ENCODE measurements around the gene A1BG. TPM values are rescaled to one million over a fixed set of nuclear protein-coding genes. Genes with fewer than 3 reads are reported as not detected.
A peak's percentile ranks its signal among the peaks of the same experiment; 100 is the strongest.

Gene A1BG
- total RNA-seq, 2 experiments from 2014 or later: 26.9 to 47.2 TPM

DNA sequence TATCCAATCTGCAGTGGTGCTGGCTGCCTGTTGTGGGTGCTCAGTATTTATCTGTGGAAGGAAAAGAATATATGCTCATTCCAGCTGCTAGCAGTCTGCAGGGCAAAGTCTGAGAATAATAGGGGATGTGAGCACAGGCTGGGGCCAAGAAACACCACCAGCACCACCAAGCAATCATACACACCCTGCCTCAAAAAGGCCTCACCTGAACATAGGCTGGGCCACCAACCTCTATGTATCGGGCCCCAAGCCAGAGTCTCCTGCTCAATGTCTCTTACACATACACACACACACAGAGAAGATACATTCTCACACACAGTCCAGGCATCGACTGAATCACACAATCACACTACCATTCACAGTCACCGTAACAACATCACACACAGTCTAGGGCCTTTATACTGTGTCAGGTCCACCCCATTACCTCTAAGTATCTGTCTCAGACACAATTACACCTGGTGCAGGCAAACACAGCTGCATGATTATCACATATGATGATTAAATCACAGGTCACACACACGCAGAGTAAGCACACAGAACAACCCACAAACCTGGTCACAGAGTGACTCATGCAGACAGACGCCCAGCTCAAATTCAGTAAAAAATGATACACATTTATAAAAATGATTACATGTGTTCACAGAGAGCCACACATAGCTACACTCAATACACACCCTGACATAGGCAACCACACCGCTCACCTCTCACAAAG, 27.8 kb downstream of the A1BG start:
- POLR2A ChIA-PET: interaction anchor here (0.5 to 1.0 kb wide), 2 partner anchors 16 to 153 kb away, joined by 3 read pairs; no protein-coding TSS in a partner anchor
- no peak overlapping the region for H3K27ac ChIP-seq (ENCODE audit: low read depth, low read length, poor library complexity, severe bottlenecking)
- peak overlapping the region; percentile 84 for H3K4me2 ChIP-seq (ENCODE audit: low read length)
- no TSS peak for BruUV-seq (replicated peaks)
- DNase-seq (ENCODE audit: low spot score): no peak
- peaks cover 4% of the 10 kb centered on the region; the same call in 1 of the 2 replicates for H3K79me2 ChIP-seq (ENCODE audit: insufficient read depth, low read depth, low read length)
- TF ChIP-seq EZH2phosphoT487 (IDR thresholded peaks at IDR 0.05; ENCODE audit: borderline replicate concordance, low read depth, low read length): no peak
- TF ChIP-seq, protein P1, sequence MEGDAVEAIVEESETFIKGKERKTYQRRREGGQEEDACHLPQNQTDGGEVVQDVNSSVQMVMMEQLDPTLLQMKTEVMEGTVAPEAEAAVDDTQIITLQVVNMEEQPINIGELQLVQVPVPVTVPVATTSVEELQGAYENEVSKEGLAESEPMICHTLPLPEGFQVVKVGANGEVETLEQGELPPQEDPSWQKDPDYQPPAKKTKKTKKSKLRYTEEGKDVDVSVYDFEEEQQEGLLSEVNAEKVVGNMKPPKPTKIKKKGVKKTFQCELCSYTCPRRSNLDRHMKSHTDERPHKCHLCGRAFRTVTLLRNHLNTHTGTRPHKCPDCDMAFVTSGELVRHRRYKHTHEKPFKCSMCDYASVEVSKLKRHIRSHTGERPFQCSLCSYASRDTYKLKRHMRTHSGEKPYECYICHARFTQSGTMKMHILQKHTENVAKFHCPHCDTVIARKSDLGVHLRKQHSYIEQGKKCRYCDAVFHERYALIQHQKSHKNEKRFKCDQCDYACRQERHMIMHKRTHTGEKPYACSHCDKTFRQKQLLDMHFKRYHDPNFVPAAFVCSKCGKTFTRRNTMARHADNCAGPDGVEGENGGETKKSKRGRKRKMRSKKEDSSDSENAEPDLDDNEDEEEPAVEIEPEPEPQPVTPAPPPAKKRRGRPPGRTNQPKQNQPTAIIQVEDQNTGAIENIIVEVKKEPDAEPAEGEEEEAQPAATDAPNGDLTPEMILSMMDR (conservative IDR thresholded peaks at IDR 0.05; ENCODE audit: low read length): no peak
- intact Hi-C loops (cut with micrococcal nuclease; ENCODE audit: unreplicated experiment): loop anchor here (2.0 to 5.0 kb wide), 6 partner anchors 21 to 192 kb away; partner anchors contain the start of genes ZBTB45, ZNF324, ZNF584 and ZNF8
- CTCF ChIA-PET (ENCODE audit: unreplicated experiment): no interaction called here
- no peaks in the 10 kb centered on the region for H3K9me2 ChIP-seq (ENCODE audit: insufficient read depth, low read length)
- H2AFZ ChIP-seq (ENCODE audit: low read length): no peak overlapping the region; the same call in 1 of the 2 replicates
- no peaks in the 10 kb centered on the region for H4K20me1 ChIP-seq (ENCODE audit: insufficient read depth, low read length)
- peak overlapping the region; percentile 82 for H3K4me3 ChIP-seq (ENCODE audit: low read depth, low read length, poor library complexity, severe bottlenecking)
- H3K36me3 ChIP-seq (ENCODE audit: insufficient read depth, low read length): no peaks in the 10 kb centered on the region
- H3K9me3 ChIP-seq (ENCODE audit: low read length): no peaks in the 10 kb centered on the region
- peaks cover 16% of the 10 kb centered on the region for H3K4me1 ChIP-seq (ENCODE audit: insufficient read depth, low read length, poor library complexity, severe bottlenecking)

DNA sequence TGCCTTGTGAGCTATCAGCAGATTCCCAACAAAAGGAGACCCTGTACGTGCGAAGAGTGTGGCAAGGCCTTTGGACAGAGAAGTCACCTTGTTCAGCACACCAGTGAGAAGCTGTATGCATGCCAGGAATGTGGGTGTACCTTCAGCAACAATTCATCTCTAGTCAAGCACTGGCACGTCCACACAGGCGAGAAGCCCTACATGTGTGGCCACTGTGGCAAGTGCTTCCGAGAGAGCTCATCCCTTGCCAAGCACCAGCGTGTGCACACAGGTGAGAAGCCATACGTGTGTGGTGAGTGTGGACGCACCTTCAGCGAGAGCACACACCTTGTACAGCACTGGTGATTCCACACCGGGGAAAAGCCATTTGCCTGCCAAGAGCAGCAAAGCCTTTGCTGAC, 34.1 kb downstream of the A1BG start:
- no peak for TF ChIP-seq EZH2phosphoT487 (IDR thresholded peaks at IDR 0.05; ENCODE audit: borderline replicate concordance, low read depth, low read length)
- TF ChIP-seq, protein P1 (conservative IDR thresholded peaks at IDR 0.05; ENCODE audit: low read length): no peak
- H3K36me3 ChIP-seq (ENCODE audit: insufficient read depth, low read length): peaks cover 15% of the 10 kb centered on the region
- POLR2A ChIA-PET: interaction anchor here (0.6 kb wide), 1 partner anchor 55 kb away, joined by 4 read pairs; no protein-coding TSS in a partner anchor
- no peaks in the 10 kb centered on the region for H3K9me2 ChIP-seq (ENCODE audit: insufficient read depth, low read length)
- no peaks in the 10 kb centered on the region for H3K4me1 ChIP-seq (ENCODE audit: insufficient read depth, low read length, poor library complexity, severe bottlenecking)
- CTCF ChIA-PET (ENCODE audit: unreplicated experiment): no interaction called here
- no peak overlapping the region for H3K27ac ChIP-seq (ENCODE audit: low read depth, low read length, poor library complexity, severe bottlenecking)
- intact Hi-C loops (cut with micrococcal nuclease; ENCODE audit: unreplicated experiment): no loop called here
- DNase-seq (ENCODE audit: low spot score): no peak
- no peaks in the 10 kb centered on the region for H4K20me1 ChIP-seq (ENCODE audit: insufficient read depth, low read length)
- BruUV-seq (replicated peaks): no TSS peak
- H3K9me3 ChIP-seq (ENCODE audit: low read length): no peaks in the 10 kb centered on the region
- H2AFZ ChIP-seq (ENCODE audit: low read length): no peak overlapping the region
- no peak overlapping the region for H3K4me2 ChIP-seq (ENCODE audit: low read length)
- H3K4me3 ChIP-seq (ENCODE audit: low read depth, low read length, poor library complexity, severe bottlenecking): no peak overlapping the region
- H3K79me2 ChIP-seq (ENCODE audit: insufficient read depth, low read depth, low read length): no peaks in the 10 kb centered on the region

DNA sequence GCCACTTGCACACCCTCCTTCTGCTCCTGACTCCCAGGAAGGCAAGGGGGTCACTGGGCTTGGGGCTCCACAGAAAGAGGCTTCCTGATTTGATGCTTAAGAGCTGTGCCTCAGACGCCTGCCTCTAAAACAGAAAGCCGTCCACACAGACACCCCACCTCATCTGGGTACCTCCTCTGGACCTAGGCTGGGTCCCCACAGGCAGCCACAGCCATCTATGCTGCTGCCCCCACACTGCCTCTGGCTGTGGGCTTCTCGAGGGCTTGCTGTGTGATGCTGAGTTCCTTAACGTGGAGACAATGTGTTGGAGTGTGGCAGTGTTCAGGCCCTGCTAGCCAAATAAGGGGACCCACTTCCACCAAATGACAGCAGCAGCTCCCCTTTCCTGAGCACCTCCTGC, 35.0 kb downstream of the A1BG start:
- peaks cover 24% of the 10 kb centered on the region for H3K36me3 ChIP-seq (ENCODE audit: insufficient read depth, low read length)
- H3K4me1 ChIP-seq (ENCODE audit: insufficient read depth, low read length, poor library complexity, severe bottlenecking): no peaks in the 10 kb centered on the region
- intact Hi-C loops (cut with micrococcal nuclease; ENCODE audit: unreplicated experiment): no loop called here
- ChIA-PET CTCF (ENCODE audit: unreplicated experiment) (no interaction called here), POLR2A (no interaction called here)
- no peak for TF ChIP-seq EZH2phosphoT487 (IDR thresholded peaks at IDR 0.05; ENCODE audit: borderline replicate concordance, low read depth, low read length)
- TF ChIP-seq, protein P1 (conservative IDR thresholded peaks at IDR 0.05; ENCODE audit: low read length): no peak
- H2AFZ ChIP-seq (ENCODE audit: low read length): no peak overlapping the region
- H3K27ac ChIP-seq (ENCODE audit: low read depth, low read length, poor library complexity, severe bottlenecking): no peak overlapping the region
- no TSS peak for BruUV-seq (replicated peaks)
- DNase-seq (ENCODE audit: low spot score): no peak
- no peaks in the 10 kb centered on the region for H3K9me2 ChIP-seq (ENCODE audit: insufficient read depth, low read length)
- H4K20me1 ChIP-seq (ENCODE audit: insufficient read depth, low read length): no peaks in the 10 kb centered on the region
- H3K79me2 ChIP-seq (ENCODE audit: insufficient read depth, low read depth, low read length): no peaks in the 10 kb centered on the region
- H3K4me2 ChIP-seq (ENCODE audit: low read length): no peak overlapping the region
- no peaks in the 10 kb centered on the region for H3K9me3 ChIP-seq (ENCODE audit: low read length)
- no peak overlapping the region for H3K4me3 ChIP-seq (ENCODE audit: low read depth, low read length, poor library complexity, severe bottlenecking)

All from OCI-LY7 (cell line).